DMS114 treated with DMSO at 0.1 percent for 48 hours (cell line): ENCODE data around the gene CABLES1.
"Not testable (repeated sequence)": the region's sequence is repeated elsewhere in the genome, so short reads cannot be mapped to it uniquely, and the experiment has no call there.

Source experiments
- DNase-seq: peaks from one replicate; lab custom pipeline; 2025; ENCODE audit not compliant: unreplicated experiment; lab: John Stamatoyannopoulos, UW

Gene CABLES1

GRCh38 chr18:23259701-23260681 lies 124.7 kb downstream of the CABLES1 start:
- DNase-seq: no peak

GRCh38 chr18:23260926-23261590 lies 125.8 kb downstream of the CABLES1 start:
- no peak for DNase-seq

GRCh38 chr18:23263551-23264235 lies 128.4 kb downstream of the CABLES1 start:
- no peak for DNase-seq

GRCh38 chr18:23265682-23266399 lies 130.6 kb downstream of the CABLES1 start:
- no peak for DNase-seq

- no peak for DNase-seq
These were observed 131.6 kb downstream of the CABLES1 start for GRCh38 chr18:23266717-23267446.

GRCh38 chr18:23267447-23267776 lies 132.1 kb downstream of the CABLES1 start:
- DNase-seq: no peak

GRCh38 chr18:23268641-23269040 lies 133.4 kb downstream of the CABLES1 start:
- no peak for DNase-seq

GRCh38 chr18:23269068-23269467 lies 133.8 kb downstream of the CABLES1 start:
- DNase-seq: not testable (repeated sequence)

- no peak for DNase-seq
These were observed 134.6 kb downstream of the CABLES1 start for GRCh38 chr18:23269928-23270327.

- no peak for DNase-seq
These were observed 135.8 kb downstream of the CABLES1 start for GRCh38 chr18:23270986-23271680.

GRCh38 chr18:23272498-23273232 lies 137.4 kb downstream of the CABLES1 start:
- no peak for DNase-seq

GRCh38 chr18:23273443-23273966 lies 138.2 kb downstream of the CABLES1 start:
- no peak for DNase-seq

- no peak for DNase-seq
These were observed 139.6 kb downstream of the CABLES1 start for GRCh38 chr18:23274638-23275482.

- DNase-seq: no peak
These were observed 141.2 kb downstream of the CABLES1 start for GRCh38 chr18:23276451-23276850.

- DNase-seq: no peak
These were observed 142.1 kb downstream of the CABLES1 start for GRCh38 chr18:23277399-23277798.

GRCh38 chr18:23279931-23280330 lies 144.6 kb downstream of the CABLES1 start:
- DNase-seq: no peak

GRCh38 chr18:23280844-23281243 lies 145.6 kb downstream of the CABLES1 start:
- DNase-seq: no peak
